ENCODE results near the gene WWTR1.
A peak's percentile ranks its signal among the peaks of the same experiment; 100 is the strongest.

WWTR1 gene

GRCh38 chr3:149516920-149517319 is 140.9 kb downstream of the WWTR1 start:
- DNase-seq (ENCODE audit: low read depth) = no peak
- no peak overlapping the region for H3K4me3 ChIP-seq (ENCODE audit: low read depth, low read length)

DNA sequence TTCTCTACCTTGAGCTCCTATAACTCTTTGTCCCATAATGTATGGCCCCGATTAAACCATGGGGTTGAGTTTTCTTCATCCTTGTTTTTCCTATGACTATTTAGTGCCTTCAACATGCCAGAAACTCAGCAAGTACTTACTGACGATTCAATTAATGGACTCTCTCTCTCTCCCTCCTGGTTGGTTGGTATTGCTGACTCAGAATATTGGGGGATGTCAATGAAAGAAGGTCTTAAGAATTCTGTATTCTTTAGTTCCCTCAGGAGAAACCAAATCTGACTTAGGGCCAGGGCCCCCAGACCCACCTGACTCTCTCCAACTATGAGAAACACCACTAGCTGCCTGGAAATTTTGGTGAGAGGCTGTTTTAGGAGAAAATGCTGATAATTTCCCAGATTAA is 142.6 kb downstream of the WWTR1 start:
- DNase-seq (ENCODE audit: low read depth) = no peak
- no peak for TF ChIP-seq MYC (IDR thresholded peaks at IDR 0.05; ENCODE audit: low read depth, low read length)
- TF ChIP-seq, protein P1, sequence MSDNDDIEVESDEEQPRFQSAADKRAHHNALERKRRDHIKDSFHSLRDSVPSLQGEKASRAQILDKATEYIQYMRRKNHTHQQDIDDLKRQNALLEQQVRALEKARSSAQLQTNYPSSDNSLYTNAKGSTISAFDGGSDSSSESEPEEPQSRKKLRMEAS (IDR thresholded peaks at IDR 0.05; ENCODE audit: low read depth, low read length) = no peak
- TF ChIP-seq, protein P2, sequence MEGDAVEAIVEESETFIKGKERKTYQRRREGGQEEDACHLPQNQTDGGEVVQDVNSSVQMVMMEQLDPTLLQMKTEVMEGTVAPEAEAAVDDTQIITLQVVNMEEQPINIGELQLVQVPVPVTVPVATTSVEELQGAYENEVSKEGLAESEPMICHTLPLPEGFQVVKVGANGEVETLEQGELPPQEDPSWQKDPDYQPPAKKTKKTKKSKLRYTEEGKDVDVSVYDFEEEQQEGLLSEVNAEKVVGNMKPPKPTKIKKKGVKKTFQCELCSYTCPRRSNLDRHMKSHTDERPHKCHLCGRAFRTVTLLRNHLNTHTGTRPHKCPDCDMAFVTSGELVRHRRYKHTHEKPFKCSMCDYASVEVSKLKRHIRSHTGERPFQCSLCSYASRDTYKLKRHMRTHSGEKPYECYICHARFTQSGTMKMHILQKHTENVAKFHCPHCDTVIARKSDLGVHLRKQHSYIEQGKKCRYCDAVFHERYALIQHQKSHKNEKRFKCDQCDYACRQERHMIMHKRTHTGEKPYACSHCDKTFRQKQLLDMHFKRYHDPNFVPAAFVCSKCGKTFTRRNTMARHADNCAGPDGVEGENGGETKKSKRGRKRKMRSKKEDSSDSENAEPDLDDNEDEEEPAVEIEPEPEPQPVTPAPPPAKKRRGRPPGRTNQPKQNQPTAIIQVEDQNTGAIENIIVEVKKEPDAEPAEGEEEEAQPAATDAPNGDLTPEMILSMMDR (IDR thresholded peaks at IDR 0.05; ENCODE audit: low read depth, low read length) = no peak
- TF ChIP-seq POLR2A (IDR thresholded peaks at IDR 0.05; ENCODE audit: extremely low read depth, insufficient read length) = no peak
- H3K4me3 ChIP-seq (ENCODE audit: low read depth, low read length) = no peak overlapping the region

More at GRCh38 chr3:149516920-149517319, 140.9 kb downstream of the WWTR1 start:
- TF ChIP-seq POLR2A (IDR thresholded peaks at IDR 0.05; ENCODE audit: extremely low read depth, insufficient read length) (no peak), MYC (IDR thresholded peaks at IDR 0.05; ENCODE audit: low read depth, low read length) (no peak)
- TF ChIP-seq, protein P2 (IDR thresholded peaks at IDR 0.05; ENCODE audit: low read depth, low read length) = no peak
- TF ChIP-seq, protein P1 (IDR thresholded peaks at IDR 0.05; ENCODE audit: low read depth, low read length) = no peak

DNA sequence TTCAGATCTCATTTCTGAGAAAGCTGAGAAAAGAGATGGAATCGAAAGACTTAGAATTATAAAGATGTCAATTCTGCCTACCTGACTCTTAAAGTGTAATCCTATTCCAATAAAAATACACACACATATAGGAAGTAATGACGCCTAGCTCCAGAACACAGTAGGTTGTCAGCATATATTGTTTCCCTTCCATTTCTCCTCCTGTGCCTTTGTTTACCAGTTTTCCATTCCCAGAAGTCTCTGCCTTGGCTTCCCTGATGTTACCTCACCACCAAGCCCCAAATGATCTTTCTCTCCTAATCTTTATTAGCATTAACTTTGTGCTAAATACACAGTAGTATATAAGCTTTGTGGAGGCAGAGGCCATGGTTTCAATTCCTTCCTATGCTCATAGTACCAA is 143.4 kb downstream of the WWTR1 start:
- TF ChIP-seq POLR2A (IDR thresholded peaks at IDR 0.05; ENCODE audit: extremely low read depth, insufficient read length) = no peak
- TF ChIP-seq MYC (IDR thresholded peaks at IDR 0.05; ENCODE audit: low read depth, low read length) = no peak
- TF ChIP-seq, protein P1 (IDR thresholded peaks at IDR 0.05; ENCODE audit: low read depth, low read length) = no peak
- TF ChIP-seq, protein P2 (IDR thresholded peaks at IDR 0.05; ENCODE audit: low read depth, low read length) = no peak
- DNase-seq (ENCODE audit: low read depth) = no peak
- H3K4me3 ChIP-seq (ENCODE audit: low read depth, low read length) = no peak overlapping the region

- peak; percentile 61 for DNase-seq (ENCODE audit: low read depth)
- H3K4me3 ChIP-seq (ENCODE audit: low read depth, low read length) = no peak overlapping the region
- no peak; the same call in 1 of the 2 replicates for TF ChIP-seq MYC (IDR thresholded peaks at IDR 0.05; ENCODE audit: low read depth, low read length)
- TF ChIP-seq, protein P1 (IDR thresholded peaks at IDR 0.05; ENCODE audit: low read depth, low read length) = peak; percentile 44; the same call in 1 of the 2 replicates
- TF ChIP-seq, protein P2 (IDR thresholded peaks at IDR 0.05; ENCODE audit: low read depth, low read length) = peak; percentile 67
Measured at GRCh38 chr3:149512073-149512782, 145.6 kb downstream of the WWTR1 start.

DNA sequence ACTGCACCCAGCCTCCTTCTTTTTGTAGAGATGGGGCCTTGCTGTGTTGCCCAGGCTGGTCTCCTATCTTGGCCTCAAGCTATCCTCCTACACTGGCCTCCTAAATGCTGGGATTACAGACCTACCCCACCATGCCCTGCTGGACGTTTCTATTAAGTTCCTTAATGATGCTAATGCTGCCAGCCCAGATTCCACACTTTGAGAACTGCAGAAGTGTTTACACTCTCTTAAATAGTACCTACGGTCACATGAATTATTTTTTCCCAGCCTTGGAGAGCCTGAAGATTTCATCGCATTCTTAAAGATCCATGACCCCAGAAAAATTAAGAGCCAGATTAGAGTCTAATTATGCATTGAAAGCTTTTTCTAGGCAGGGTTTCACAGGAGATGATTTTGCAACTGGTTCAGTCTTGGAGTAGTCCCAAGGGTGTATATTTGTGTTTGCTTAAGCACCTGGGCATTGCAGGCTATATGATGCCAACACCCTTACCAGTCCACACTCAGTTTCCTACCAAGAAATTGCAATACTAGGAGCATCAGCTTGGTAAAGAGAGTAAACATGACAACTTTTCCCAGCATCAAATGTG is 146.7 kb downstream of the WWTR1 start:
- H3K4me3 ChIP-seq (ENCODE audit: low read depth, low read length) = no peak overlapping the region
- no peak for TF ChIP-seq POLR2A (IDR thresholded peaks at IDR 0.05; ENCODE audit: extremely low read depth, insufficient read length)
- TF ChIP-seq, protein P2 (IDR thresholded peaks at IDR 0.05; ENCODE audit: low read depth, low read length) = no peak
- TF ChIP-seq MYC (IDR thresholded peaks at IDR 0.05; ENCODE audit: low read depth, low read length) = no peak
- TF ChIP-seq, protein P1 (IDR thresholded peaks at IDR 0.05; ENCODE audit: low read depth, low read length) = no peak
- DNase-seq (ENCODE audit: low read depth) = no peak

Data from NB4 (cell line).